Glomerular visceral epithelial cell (primary cell): ENCODE measurements around the gene DUOX2.
"Not testable (repeated sequence)": the region's sequence is repeated elsewhere in the genome, so short reads cannot be mapped to it uniquely, and the experiment has no call there.

ENCODE experiments used
- DNase-seq: peaks from one replicate; pipeline ENCODE4 v3.0.0-alpha.2; 2016; ENCODE audit errors: extremely low spot score

Gene DUOX2

DNA sequence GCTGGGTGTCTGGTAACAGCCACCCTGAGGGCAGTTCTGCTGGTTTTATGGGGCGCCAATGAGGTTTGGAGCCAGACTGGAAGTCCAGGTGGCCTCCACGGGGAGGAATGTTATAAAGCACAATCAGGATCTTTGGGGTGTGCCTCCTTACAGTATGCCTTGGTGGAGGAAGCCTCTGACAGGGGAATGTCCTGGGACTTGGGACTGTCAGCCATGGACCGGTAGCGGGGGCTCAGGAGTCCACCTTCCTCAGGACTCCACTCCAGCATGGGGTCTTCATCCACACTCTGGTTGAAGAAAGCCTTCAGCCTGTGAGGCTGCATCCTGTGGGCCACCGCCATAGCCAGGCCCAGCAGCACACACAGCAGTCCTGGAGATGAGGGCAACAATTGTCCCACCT is 5.0 kb upstream of the DUOX2 start:
- DNase-seq, result no peak

DNA sequence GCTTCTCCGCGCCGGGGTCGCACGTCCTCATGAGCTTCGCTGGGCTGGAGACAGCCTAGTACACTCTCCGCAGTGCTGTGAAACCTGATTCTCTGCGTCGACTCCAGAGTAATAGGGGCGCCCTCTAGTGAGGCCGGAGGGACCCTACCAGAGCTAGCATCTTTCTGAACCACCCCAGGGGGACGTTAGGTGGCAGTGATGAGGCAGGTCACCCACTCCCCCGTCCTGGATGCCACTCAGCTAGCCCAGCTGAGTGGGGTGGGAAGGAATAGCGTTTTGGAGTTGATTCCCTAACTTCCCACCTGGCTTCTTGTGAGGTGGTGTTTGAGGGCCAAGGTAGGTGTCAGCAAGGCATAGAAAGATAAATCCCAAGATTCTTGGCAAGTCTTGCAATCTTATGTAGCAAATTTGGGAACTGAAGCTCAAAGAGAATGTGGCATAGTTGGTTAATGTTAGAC is 4.2 kb upstream of the DUOX2 start:
- DNase-seq, result peak; percentile 86

DNA sequence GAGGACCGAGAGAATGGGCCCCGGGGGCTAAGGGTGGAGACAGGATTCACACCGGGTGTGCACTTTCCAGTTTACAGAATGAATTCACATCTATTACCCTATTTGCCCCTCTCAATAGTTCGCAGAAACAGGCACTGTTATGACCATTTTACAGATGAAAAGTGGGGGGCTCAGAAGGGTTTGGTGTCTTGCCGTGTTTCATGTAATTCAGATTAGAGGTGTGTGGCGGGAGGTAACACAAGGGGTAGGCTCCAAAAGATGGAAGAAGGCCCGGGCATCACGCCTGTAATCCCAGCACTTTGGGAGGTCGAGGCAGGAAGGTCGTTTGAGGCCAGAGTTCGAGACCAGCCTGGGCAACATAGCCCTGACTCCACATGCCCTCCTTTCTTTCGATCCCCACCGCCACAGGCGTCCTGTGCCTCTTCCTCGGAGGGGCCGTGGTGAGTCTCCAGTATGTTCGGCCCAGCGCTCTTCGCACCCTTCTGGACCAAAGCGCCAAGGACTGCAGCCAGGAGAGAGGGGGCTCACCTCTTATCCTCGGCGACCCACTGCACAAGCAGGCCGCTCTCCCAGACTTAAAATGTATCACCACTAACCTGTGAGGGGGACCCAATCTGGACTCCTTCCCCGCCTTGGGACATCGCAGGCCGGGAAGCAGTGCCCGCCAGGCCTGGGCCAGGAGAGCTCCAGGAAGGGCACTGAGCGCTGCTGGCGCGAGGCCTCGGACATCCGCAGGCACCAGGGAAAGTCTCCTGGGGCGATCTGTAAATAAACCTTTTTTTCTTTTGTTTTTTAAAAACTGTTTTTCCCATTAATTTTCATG is 3.5 kb upstream of the DUOX2 start:
- no peak for DNase-seq

DNA sequence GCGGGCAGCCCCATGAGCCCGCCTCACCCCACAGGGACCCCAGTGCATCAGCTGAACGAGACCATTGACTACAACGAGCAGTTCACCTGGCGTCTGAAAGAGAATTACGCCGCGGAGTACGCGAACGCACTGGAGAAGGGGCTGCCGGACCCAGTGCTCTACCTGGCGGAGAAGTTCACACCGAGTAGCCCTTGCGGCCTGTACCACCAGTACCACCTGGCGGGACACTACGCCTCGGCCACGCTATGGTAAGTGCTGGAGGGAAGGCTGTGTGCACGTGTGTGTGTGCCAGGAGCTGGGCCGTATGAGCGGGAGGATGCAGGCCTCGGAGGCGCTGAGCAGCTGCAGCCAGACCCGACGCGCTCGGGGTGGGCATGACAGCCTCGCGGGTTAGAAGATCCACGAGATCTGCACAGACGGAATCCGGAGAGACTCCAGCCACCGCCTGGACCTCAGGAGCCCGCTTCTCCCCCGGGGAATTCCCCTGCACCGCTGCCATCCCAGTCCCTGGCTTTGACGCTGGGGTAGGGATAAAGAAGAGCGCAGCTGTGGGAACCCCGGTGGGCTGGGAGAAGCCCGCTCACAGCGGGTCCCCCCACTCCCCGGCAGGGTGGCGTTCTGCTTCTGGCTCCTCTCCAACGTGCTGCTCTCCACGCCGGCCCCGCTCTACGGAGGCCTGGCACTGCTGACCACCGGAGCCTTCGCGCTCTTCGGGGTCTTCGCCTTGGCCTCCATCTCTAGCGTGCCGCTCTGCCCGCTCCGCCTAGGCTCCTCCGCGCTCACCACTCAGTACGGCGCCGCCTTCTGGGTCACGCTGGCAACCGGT is 2.7 kb upstream of the DUOX2 start:
- DNase-seq, result peak; percentile 30

DNA sequence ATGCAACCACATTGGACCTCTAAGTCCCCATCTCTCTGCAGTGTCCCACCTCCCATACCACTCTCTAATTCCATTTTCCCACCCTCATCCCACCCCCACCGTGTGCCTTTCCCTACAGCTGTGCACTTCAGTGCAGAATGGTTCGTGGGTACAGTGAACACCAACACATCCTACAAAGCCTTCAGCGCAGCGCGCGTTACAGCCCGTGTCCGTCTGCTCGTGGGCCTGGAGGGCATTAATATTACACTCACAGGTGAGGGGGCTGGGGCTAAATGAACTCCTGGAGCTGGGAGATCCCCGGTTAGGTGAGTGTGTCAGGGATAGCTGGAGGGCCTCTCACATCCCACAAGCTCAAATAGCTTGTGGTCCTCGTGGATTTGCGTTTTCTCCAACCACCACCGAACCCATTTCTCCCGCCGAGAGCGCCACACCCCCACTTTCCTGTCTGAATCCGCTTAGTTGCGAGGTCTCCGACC is 2.1 kb upstream of the DUOX2 start:
- DNase-seq, result no peak

DNA sequence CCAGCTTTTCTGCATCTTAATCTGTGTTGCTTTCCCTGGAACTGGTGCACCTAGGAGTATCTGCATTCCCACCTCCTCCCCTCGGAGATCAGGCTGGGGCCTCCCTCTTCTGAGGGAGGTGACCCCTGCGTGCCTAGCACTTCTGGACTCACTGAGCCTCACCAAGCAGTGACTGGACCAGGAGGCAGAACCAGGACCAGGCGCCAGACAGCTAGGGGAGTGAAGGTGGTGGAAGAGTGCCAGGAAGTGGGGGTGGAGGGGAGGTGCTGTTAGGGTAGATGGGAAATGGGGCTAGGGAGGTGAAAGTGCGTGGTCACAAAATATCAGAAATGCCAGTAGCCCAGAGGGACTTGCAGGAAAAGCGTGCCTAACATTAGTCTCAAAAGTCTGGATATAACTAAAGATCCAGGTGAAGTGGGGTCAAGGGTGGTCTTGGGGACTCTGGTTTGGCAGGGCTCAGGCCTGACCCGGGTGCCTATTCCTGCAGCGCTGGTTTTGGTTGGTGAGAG is 1.4 kb upstream of the DUOX2 start:
- DNase-seq, result no peak

DNA sequence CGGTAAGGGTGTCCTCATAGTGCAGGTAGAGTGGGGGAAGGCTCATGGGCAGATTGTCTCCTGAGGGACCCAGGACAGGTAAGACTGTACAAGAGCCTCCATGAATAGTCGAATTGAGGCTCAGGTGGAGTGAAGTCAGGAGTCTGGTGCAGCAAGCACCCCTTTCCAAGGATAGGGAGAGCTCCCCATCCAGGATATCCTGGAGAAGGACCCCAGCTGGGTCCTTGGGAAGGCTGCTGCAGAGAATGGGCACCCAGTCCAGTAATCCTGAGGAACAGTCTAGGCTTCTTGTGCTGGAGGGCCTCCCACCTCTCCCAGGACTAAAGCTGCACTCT is 746 bp upstream of the DUOX2 start:
- DNase-seq, result no peak

DNA sequence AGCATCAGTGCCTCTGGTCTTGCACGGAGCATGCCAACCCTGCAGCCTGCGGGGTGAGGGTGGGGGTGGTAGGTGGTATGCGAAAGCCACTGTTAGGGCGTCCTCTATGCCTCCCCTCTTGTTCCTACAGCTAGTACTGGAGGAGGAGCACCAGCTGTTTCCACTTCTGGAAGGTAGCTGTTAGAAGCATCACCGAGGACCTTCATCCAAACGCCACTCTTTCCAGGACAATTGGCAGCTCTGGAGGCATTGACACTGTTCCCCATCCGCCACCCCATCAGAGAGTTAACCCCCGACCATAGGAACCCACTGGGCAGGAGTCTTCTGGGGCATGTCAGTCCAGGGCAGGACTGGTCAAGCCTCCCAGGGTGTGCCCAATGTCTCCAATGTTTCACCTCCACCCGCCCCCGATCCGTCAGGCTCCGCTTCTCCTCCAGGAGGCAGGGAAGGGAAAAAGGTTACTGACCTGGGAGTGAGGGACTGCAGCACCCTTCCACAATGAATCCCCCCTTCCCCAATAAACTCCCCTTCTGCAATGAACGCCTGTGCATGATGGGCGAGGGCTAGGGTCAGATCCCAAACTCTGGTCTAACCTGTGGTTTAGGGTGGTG is 487 bp downstream of the DUOX2 start:
- no peak for DNase-seq

DNA sequence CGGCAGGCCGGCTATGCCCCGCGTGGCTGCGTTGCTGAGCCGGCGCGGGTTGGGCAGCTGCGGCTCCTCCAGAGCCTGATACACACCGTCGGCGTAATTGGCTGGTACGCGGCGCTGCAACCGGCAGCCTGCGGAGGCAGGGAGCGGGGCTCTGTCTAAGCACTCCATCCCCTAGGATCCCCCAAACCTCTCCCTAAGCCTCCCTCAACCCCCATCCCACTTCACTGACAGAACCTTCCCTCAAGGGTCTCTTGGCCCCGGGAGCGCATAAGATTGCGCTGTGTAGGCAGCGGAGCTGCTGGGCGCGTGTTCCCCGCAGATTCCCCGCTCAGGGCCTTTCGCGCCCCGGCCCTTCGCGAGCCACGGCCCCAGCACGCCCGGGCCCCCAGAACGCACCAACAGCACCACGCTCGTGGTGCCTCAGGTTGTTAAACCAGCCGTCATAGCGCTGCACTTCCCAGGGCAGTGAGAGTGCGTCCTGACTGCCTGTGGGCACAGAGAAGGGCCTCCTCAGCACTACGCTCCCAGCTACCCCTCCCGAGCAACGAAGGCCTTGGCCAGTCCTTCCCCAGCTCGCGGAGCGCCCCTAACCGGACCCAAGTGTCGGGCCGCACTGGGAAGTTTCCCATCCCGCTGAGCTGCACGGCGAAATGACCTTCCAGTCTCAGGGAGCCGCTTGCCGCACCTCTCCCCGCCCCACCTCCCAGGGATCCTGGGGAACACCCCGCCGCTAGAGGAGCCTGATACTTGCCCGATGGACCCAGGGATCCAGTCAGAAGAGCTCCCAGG is 1.2 kb downstream of the DUOX2 start:
- no peak for DNase-seq

DNA sequence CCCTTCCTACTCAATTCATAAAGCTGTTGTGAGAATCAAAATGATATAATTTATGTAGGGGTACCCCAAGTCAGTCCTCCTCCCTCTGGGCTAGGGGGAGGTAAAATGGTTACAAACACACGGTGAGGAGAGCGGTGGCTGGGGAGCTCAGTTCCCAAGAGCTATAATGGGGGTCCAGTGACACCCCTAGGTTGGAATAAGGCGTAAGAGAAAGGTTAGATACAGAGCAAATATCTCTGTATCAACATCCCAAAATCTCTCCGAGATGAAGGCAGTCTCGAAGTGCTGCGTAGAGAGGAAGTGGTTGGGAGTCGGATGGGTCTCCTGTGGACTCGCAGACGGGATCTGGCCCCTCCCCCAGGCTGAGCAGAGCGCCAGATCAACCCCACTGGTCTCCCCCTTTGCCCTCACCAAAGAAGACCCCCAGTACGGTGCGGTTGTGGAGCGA is 1.8 kb downstream of the DUOX2 start:
- DNase-seq, result no peak

DNA sequence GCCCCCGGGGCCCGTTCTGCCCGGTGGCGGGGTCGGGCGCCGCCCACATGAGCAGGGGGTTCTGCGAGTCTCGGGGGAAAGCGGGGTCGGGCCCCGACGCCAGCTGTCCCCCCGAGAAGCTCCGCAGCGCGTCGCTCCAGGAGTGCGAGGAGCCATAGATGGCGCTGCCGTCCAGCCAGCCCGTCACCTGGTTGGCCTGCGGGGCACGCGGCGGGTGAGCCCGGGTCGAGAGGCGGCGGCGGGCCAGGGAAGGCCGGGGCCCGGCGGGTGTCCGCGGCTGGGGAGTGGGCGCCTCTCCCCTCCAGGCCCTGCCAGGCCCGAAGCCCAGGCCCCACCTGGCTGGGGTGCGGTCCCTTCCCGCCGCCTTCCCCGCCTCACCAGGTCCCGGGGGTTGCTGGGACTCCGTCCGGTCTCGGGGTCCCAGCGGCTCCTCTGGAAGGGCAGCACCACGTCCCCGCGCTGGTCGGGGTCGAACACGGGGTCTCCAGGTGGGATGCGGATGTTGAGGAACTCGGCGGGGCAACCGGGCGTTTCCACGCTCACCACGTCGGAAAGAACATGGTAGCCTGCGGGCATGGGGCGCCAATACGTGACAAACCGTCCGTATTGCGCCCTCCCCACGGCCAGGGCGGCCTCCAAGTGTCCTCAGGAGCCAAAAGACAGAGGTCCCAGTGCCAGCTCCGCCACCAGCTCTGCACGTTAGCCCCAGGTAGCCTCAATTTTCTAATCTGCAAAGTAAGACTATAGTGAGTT is 2.4 kb downstream of the DUOX2 start:
- no peak for DNase-seq

DNA sequence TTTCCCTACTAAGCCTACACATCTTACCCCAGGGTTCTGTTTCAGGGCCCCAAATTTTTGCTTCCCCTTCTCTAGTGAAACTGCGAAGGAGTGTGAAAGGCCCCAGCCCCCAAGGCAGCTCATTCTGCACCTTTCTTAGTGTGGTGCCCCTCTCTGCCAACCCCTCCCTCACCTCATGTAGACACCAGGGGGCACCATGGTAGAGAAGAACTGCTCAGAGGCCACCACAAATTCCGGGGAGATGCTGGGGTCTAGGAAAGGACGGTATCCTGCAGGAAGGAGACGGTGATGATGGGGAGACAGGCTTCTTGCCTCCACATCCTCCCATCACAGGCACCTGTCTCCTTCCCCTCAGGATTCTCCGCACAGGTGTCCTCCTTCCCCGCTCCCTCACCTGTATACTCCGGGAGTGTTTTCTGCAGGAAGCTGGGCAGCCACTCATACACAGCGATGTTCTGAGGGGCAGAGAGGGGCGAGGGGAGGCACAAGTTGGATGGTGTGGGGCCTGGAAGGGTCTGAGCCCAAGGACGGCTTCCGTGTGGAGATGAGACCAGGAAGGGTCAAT is 3.6 kb downstream of the DUOX2 start:
- DNase-seq, result no peak

DNA sequence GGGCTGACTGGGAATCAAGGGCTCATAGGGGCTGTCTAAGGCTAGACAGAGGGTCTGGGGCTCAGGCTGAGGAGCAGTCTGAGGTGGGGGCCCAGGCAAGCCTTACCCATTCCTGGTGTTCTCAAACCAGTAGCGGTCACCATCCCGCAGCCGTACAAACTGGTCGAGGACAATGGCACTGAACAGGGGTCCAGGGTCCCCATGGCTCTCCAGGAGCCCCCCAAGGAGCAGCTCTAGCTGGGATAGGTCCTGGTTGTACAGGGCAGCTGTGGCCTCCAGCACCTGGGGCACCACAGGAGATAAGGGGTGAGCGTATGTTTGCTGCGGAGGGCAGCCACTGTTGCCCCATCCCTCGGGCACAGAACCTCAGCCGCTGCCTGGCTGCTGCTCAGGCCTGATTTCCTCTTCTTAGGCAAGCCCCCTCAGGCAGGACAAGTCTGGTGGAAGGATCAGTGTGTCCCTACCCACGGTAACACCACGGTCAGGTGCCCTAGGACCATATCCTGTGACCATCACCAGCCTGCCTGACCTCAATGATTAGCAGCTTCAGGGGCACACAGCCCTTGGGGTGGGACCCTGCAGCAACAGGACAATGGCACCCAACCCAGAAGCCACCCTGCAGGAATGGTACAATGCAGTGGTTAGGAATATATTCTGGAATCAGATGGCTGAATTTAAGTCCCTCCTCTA is 5.9 kb downstream of the DUOX2 start:
- DNase-seq, result no peak

DNA sequence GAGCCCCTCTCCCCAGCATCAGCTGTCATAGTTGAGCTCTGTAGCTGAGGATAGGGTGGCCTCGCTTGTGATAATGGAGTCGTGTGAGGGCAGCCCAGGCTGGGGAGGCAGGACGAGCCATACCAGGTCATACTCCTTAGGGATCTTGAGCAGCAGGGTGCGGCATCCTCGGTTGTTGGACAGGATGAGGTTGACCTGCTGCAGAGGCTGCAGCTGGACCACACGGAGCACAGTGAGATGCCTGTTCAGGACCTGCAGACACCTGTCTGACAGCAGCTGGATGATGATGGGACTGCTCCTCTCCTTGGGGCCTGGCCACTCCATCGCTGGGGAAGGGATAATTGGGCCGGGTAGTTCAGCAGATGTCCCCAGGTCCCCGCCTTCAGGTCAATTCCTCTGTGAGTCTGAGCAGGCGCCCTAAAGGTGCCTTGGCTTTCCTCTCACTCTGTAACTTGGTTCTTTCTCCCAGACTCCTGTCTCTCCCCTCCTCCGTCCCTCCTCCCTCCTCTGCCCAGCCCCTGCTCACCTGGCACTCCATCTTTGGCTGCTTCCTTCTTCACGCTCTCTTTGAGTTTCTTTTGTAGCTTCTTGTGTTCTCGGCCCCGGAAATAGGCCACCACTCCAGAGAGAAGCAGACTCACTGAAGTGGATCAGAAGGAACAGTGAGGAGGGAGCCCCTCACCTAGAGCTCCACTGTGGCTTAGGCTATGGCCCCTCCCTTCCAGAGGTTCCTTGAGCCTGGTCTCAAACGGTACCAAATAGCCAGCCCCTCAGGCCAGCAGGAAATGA is 7.8 kb downstream of the DUOX2 start:
- DNase-seq, result no peak

DNA sequence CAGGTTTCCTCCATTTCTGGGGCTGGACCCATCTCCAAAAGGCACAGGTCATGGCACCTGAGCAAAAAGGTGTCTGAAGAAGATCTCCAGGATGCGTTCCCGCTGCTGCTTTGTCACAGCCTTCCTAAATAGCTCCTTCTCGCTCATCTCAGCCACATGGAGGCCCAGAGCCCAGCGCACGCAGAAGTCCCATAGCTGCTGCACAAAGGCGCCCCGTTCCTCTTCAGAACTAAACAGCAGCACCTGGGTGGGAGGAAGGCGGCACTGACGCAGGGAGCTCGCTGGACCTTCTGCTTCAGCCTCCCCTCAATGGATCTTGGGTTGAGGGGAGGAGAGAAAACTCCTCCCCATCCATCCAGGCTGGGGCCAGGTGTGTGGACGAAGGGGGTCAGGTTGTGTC is 8.4 kb downstream of the DUOX2 start:
- DNase-seq, result no peak

DNA sequence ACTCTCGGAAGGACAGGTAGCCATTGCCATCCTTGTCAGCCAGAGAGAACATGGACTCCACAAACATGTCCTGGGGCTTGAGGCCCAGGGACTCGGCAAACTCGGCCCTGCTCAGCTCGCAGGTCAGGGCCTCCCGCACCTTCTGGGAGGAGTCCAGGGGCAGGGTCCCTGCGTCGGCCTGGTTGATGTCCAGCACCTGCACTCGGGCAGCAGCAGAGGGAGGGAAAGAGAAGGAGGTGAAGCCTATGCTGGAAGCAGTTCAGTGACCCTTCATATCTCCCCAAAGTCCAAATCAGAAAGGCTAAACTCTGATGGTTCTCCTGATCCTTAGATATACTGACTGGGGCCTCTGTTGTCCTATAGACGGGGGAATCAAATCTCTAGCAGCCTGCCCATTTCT is 9.8 kb downstream of the DUOX2 start:
- DNase-seq, result not testable (repeated sequence)

DNA sequence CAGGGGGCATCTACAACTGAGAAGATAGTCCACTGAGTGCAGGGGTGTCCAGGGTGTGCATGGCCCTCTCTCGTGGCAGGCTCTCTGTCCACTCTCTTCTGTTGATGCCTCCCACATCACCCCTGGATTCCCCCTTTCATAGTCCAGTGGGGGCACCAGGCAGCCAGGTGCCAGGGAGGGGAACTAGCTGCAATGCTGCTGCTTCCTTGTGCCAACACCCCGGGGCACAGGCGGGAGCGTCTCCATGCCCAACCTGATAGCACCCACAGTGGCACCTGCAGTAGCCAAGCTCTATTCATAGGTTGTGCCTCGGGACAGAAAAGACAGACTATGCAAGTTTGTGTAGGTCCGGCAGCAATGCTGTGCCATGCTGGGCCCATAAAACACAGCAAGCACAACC is 11.7 kb downstream of the DUOX2 start:
- no peak for DNase-seq

DNA sequence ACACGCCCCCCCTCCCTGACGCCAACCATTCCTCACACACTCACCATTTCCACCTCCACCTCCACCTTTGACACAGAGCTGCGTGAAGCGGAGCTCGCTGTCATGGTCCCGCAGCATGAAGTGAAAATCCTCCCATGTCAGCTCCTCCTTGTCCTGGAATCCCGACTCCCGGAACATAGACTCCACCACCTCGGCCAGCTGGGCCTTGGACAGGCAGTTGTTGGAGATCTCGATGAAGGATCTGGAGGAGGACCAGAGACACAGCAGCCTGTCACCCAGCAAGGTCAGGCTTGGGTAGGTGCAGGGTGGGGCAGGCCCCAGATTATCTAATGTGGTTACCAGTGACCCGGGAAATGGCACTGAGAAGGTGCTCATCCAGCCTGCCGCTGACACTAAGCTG is 12.2 kb downstream of the DUOX2 start:
- no peak for DNase-seq
